Posterior cingulate gyrus (tissue), 11 donors: ENCODE data around the gene HTRA2.
A peak's percentile ranks its signal among the peaks of the same experiment; 100 is the strongest.

Experiments
- DNase-seq, 10 donors: peaks; one replicate each; pipeline versions ENCODE4 v3.0.0 to v3.0.0-alpha.2; 2020 to 2021; ENCODE audit warnings: mixed read lengths in 3 of 10
- intact Hi-C: fragments of 100-400 bp; cut with DNase I; formaldehyde crosslinking; loops from one replicate; pipeline ENCODE4 v1.15.1; 2023

HTRA2 gene

GRCh38 chr2:74499940-74500577, 29.7 kb upstream of the HTRA2 start:
- DNase-seq: no peak
- intact Hi-C loops: loop anchor here (5.0 kb wide), 1 partner anchor 87 kb away; no protein-coding TSS in a partner anchor

DNA sequence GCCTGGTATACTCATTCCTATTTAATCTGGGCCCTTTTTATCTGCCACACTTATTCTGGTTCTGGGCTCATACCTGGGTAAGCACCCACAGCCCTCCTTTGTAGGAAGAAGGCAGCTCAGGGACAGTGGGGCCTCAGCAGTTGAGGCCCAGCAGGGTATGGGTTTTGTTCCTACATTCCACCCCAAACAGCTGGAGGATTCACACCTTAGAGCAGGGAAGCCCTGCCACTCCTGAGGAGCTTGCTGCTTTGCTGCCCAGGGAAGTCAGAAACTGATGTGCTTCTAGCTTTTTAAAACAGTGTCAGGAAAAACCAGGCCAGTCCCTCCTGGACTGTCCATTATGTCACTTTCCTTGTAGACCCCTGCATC, 29.2 kb upstream of the HTRA2 start:
- intact Hi-C loops: loop anchor here (5.0 kb wide), 1 partner anchor 87 kb away; no protein-coding TSS in a partner anchor

GRCh38 chr2:74501335-74502071, 28.2 kb upstream of the HTRA2 start:
- intact Hi-C loops: loop anchor here (5.0 kb wide), 1 partner anchor 86 kb away; no protein-coding TSS in a partner anchor
- peak in 1 of 10 donors; percentile 49 for DNase-seq

More for the DNA sequence above, 29.2 kb upstream of the HTRA2 start:
- DNase-seq: peak in 1 of 10 donors; percentile 25

GRCh38 chr2:74502147-74502719, 27.5 kb upstream of the HTRA2 start:
- intact Hi-C loops: loop anchor here (5.0 kb wide), 1 partner anchor 85 kb away; no protein-coding TSS in a partner anchor
- peak in 2 of 10 donors; percentile 45 to 75 for DNase-seq

DNA sequence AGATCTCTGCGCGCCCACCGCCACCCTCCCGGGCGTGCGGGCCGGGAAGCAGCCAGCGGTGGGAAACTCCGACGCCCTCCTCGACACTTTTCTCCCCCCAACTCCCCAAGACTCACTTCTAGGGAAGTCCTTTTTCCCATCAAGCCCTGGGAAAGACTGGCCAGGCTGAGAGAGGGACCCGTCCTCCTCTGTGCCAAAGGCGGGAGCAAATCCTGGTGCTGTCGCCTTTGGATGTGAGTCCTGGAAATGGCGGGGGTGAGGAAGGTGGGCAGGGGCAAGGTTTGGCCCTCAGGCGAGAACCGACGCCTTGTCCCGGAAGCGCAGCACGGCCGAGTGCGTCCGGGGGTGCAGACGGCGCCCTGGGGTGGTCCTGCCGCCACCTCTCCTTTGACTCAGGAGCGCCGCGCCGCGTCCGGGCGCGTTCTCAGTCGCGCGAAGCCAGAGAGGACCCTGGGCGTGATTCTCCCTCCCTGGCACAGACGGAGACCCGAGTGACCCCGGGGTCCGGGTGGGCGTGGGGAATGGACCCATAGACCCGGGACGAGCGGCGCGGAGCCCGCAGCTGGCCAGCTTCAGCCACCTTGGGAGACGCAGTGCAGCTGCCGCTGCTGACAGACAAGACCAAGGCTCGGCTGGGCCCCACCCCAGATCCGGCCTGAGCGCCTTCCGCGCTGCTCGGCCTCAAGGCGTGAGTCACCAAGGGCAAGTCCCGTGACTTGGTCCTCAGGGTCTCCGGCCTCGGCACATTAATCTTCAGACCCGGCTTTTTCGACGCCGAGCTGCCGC, 26.8 kb upstream of the HTRA2 start:
- intact Hi-C loops: loop anchor here (5.0 kb wide), 1 partner anchor 84 kb away; no protein-coding TSS in a partner anchor
- DNase-seq: peak in 2 of 10 donors; percentile 80 to 81

- intact Hi-C loops: loop anchor here (5.0 kb wide), 1 partner anchor 84 kb away; no protein-coding TSS in a partner anchor
- DNase-seq: peak in 2 of 10 donors; percentile 69 to 81
These were observed 25.9 kb upstream of the HTRA2 start for GRCh38 chr2:74503506-74504475.

- intact Hi-C loops: loop anchor here (5.0 kb wide), 1 partner anchor 83 kb away; no protein-coding TSS in a partner anchor
- peak in 1 of 10 donors; percentile 7 for DNase-seq
These were observed 25.1 kb upstream of the HTRA2 start for GRCh38 chr2:74504591-74504990.

DNA sequence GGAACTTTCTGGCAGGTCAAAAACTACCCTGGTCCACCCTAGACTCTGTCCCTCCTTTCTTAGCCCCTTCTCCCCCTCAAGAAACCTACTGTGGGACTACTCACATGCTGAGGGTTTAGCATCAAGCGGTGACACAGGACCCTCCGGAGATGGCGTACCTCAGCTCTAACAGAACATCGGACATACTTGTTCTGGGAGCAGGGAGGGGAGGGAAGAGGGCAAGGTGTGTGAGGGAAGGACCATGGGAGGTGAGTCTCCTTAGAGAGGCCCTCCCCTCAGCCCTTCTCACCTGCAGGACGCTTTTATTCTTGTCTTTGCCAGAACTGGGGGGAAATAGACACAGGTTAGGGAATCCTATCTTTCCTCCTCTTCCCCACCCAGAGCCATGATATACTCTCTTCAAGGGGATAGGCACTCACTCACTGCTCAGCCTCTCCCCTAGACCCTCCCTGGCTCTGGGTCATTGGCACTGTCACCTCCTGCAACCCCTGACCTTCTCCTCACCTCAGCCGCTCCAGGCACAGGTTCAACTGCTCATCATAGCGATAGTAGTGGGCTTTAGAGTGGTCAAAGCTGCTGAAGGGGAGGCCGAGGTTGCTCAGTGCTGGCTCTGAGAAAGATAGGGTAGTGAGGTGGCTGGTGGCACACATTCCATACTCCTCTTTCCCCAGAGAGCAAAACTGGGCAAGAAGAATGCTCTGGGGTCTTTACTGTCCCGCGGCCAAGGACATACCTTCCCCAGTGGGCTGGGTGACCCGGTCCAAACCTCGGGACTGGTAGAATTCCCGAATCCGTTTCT, 24.1 kb upstream of the HTRA2 start:
- intact Hi-C loops: no loop called here
- peak in 2 of 10 donors; percentile 31 to 75 for DNase-seq

GRCh38 chr2:74507145-74507925, 22.4 kb upstream of the HTRA2 start, which contains the start of gene PCGF1:
TSS of gene PCGF1 (minus strand) at chr2:74507695. CDS start at chr2:74507668, 27 bp downstream.
- peak; percentile 91 to 99 (median 98) for DNase-seq
- intact Hi-C loops: loop anchor here (1.0 kb wide), 1 partner anchor 24 kb away; the partner anchor contains the start of gene TTC31

DNA sequence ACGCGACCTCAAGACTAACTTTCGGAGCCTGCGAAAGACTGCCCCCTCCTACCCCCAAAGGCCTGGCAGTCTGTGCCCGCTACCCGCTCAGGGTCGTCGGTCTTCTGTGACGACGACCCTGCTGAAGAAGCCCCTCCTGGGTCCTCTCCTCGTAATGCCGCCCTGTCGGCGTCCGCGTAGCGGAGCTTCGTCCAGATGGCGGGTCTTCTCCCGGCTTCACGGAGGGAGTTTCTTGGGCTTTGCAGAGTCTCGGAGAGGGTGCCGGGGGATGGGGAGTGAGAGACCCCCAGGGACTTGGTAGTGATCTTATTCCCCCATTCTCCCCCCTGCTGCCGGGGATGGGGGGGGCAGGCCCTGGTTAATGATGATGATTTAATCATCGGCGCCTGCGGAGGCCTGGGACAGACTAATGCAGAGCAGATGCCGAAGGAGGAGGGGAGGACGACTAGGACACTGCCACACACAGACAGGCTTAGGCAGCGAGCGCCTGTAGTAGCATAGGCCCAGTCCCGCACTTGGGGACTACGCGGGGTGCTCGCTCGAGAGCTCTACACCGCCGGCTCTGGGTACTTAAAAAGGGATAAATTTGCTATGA, 21.7 kb upstream of the HTRA2 start:
- intact Hi-C loops: loop anchor here (1.0 kb wide), 2 partner anchors 21 to 25 kb away; partner anchors contain the start of genes AUP1, HTRA2 and TTC31
- DNase-seq: peak in 4 of 10 donors; percentile 15 to 87 (median 66)

DNA sequence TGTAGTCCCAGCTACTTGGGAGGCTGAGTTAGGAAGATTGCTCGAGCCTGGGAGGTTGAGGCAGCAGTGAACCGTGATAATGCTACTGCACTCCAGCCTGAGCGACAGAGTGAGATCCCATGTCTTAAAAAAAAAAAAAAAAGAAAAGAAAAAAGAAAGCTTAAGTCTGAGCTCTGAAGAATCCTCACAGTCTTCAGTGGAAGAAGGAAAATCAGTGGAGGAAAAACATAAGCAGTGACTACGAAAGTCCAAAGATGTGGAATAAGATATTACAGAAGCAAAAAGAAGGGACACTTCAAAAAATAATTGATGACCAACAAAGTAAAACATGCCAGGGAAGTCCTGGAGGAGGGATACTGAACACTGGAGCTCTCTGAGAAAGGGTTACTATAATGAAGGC, 19.5 kb upstream of the HTRA2 start:
- DNase-seq: no peak
- intact Hi-C loops: no loop called here

- intact Hi-C loops: no loop called here
- DNase-seq: peak in 2 of 10 donors; percentile 8 to 35
These were observed 18.4 kb upstream of the HTRA2 start for GRCh38 chr2:74511104-74511989.

- intact Hi-C loops: no loop called here
- DNase-seq: peak in 2 of 10 donors; percentile 33 to 59
These were observed 16.8 kb upstream of the HTRA2 start for GRCh38 chr2:74512744-74513604.

GRCh38 chr2:74513605-74514367, 15.9 kb upstream of the HTRA2 start:
- intact Hi-C loops: no loop called here
- peak in 1 of 10 donors; percentile 72 for DNase-seq
